Measurements from ENCODE around the gene TUBB2A.
"Not testable (repeated sequence)": the region's sequence is repeated elsewhere in the genome, so short reads cannot be mapped to it uniquely, and the experiment has no call there.

Gene TUBB2A

DNA sequence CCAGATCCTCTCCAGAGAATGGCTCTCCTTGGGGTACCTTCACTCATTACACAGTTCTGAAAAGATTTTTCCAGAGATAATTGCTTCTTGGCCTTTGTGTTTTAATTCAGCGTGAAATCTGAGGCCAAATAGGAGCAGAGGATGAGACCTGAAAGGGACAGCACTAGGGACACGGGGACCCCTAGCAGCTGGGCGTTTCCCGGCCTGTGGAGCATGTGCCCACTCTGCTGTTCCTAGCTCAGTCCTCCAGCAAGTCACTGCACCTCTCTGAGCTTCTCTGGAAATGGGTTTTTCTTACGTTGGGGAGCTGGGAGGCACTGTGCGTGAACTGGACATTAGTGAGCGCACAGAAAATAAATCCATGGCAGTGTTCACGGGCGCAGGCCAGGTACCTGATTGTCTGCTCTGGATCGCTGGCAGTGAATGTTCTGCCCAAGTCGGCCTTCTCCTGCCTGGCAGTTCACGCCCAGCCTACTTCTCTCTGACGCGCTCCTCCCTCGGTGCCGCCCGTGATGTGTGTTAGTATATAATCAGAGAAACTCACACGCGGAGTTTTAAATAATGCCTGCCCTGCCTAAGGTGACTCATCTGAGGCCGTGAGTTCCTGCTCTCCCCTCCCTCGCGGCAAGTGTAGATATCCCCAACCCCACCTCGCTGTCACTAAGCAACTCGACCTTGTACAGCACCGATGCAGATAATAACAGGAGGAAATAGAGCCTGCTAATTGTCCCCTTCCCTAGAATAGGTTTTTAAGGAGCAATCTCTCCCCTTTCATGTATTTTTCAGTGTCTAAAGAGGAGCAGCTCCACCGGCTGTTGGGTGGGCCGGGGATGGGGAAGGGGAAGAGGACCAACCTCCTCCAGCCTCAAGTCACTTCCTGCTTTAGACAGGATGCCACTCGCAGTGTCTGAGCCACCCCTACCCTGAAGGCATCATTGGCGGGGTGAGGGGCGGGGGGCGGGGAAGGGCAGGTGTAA lies 2.7 kb upstream of the TUBB2A start:
- no peak overlapping the region for H3K4me3 ChIP-seq
- peak overlapping the region in 19 of 21 experiments; percentile 25 to 100 (median 73) for H3K27ac ChIP-seq

DNA sequence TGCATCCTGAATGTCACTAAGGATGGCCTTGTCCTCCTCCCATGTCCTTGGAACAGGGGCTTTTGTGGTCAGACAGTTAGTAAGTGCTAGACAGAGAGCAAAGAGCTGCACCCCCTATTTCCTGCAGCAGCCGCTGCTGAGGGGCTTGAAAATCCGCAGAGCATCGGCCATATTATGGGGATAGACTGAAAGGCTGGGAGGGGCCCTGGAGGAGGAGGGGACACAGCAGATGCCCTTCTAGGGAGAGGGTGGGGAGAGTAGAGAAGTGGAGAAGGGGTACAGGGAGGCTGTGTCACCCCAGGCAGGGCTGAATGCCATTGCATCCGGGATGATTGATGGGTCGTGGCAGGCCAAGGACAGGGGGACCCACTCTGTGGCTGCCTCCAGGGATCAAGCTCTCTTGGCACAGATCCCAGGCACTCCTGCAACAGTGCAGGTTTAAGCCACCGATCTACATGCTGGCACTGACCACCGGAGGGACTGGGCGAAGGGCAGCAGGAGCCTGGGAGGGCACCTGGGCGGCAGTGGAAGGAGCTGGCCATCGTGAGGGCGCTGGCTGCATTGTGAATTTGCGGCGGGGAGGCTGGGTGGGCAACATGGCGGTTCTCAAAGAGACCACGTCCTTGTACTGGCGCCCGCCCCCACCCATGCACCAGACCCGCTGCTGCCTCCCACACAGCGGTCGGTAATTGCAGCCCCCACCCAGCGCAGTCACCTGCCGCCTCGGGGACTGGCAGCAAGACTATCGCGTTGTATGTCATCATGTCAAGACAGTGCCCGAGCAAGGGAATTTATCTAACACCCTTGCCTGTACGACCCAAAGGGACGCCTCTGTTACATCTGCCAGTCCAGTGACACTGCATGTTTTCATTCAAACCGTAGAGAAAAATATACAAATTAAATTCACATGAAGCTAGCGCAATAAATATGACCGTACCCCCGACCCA lies 887 bp downstream of the TUBB2A start:
- Histone ChIP-seq H3K27ac (peak overlapping the region; percentile 93 to 100 (median 99)), H3K4me3 (peak overlapping the region; percentile 78 to 97 (median 93))

DNA sequence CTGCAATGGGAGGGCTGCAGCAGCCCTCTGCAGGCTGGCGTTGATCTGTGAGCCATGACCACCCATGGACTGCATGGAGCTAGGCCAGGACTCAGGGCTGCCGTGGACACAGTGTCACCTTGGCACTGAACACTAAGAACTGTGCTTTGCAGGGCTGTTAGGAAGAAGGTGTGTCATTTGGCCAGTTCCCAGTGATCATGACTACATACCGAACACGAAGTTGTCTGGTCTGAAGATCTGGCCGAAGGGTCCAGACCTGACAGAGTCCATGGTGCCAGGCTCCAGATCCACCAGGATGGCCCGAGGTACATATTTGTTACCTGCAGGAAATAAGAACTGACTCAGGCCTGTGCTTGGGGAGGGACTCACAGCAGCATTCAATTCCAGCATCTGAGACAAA lies 1.9 kb downstream of the TUBB2A start:
- not testable (repeated sequence) for H3K4me3 ChIP-seq

DNA sequence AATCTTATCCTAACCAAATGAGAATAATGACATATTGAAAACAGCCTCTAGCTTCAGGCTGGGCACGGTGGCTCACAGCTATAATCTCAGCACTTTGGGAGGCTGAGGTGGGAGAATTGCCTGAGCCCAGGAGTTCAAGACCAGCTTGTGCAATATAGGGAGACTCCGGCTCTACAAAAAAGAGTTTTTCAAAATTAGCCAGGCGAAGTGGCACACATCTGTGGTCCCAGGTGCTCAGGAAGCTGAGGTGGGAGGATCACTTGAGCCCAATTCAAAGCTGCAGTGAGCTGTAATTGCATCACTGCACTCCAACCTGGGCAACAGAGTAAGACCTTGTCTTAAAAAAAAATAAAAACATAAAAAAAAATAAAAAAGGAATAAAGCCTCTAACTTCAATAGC lies 4.7 kb downstream of the TUBB2A start:
- Histone ChIP-seq H3K4me3 (no peak overlapping the region), H3K27ac (no peak overlapping the region)

More for the DNA sequence above, 1.9 kb downstream of the TUBB2A start:
- H3K27ac ChIP-seq: not testable (repeated sequence)

DNA sequence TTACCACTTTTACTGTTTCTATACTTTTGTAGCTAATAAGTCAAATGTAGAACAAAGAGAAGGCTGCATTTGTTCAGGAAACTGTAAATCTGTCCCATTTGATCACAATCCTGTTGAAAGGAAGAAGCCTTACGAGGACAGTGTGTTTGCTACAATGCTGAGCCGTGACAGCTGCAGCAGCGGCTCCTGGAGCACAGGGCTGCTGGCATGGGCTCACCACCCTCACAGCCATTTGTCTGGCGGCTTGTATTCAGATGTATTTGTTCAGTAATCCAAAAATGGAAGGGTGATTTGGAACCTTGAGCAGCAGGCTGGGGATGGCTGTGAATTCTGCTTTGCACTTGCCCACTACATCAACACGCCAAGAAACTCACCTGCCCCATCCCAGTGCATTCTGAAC lies 5.7 kb downstream of the TUBB2A start:
- Histone ChIP-seq H3K4me3 (no peak overlapping the region), H3K27ac (no peak overlapping the region)

DNA sequence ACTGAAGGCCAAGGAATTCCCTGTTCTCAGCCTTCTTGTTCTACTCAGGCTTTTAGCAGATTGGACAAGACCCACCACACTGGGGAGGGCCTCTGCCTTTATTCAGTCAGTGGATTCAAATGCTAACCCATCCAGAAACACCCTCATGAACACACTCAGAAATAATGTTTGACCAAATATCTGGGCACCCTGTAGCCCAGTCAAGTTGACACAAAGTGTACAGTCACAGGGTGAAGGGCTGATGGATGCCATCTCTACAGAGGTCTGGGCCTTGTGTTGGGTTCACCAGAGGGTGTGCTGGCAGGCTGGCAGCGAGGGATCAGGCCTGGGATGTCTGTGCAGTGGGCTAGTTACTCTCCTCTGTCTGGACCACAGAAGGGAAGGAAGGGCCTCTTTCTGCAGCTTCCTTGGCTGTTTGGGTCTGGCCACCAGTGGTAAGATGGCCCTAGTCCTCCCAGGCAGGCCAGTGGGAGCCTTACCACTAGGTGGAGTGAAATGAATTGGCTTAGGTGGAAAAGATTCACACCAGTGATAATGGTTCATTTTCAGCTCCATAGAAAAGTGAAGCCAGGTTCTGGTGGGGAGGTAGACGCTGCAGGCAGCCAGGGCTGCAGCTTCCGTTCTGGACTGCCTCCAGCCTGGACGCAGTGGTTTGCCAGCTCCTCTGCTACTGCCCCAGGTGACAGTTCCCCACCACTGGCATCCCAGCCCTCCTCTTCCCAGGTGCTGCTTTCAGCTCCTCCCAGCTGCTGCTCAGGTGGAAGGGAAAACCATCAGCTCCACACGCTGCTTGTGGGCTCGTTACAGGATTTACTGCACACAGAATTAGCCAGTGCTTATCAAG lies 9.2 kb downstream of the TUBB2A start:
- H3K27ac ChIP-seq: no peak overlapping the region
- H3K4me3 ChIP-seq: no peak overlapping the region

DNA sequence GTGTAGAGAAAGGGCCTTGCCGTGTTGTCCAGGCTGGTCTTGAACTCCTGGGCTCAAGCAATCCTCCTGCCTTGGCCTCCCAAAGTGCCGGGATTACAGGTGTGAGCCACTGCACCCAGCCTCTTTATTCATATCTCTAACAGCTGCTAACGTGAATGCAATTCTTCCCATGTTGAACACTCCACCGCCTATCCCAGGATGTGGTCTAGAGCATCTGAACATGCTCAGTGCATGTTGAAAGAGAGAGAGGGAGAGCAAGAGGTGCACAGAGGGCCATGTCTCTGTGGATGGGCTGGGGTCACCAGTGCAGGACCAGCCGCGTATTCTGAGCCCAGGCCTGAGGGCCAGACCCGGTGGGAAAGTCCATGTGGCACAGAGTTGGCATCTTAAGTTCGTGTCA lies 12.8 kb downstream of the TUBB2A start:
- Histone ChIP-seq H3K27ac (no peak overlapping the region), H3K4me3 (no peak overlapping the region)

DNA sequence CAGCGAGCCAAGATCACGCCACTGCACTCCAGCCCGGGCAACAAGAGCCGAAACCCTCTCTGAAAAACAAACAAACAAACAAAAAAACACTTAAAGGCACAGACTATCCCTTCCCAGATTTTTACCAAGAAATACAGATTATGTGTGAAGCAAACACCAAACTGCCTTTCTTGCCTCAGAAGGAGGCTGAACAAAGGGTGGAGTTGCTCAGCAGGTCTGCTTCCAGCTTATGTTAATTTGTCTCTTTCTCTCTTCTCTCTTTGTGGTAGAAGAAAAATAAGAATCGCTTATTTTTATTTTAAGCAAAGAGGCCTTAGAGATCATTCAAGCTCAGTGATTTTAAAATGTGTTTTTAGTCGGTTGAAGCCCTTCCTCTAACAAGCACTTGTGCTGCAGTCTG lies 14.2 kb downstream of the TUBB2A start:
- no peak overlapping the region for H3K27ac ChIP-seq
- H3K4me3 ChIP-seq: no peak overlapping the region

DNA sequence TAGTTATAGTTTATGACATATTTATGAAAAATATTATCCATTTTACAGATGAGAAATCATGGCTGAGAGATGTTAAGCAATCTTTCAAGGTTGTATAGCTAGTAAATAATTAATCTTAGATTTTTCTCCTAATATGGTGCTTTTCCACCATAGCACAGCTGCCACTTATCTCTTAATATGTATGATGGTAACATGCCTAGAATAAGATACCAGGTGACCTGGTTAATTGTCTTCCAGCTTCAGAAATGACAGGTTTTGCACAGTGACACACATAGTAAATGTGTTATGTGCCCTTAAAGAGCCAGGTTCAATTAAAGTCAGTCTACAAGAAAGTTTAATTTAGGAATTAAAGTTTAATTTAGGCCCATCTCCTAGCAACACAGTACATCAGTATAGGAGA lies 14.8 kb downstream of the TUBB2A start:
- Histone ChIP-seq H3K27ac (no peak overlapping the region), H3K4me3 (no peak overlapping the region)

DNA sequence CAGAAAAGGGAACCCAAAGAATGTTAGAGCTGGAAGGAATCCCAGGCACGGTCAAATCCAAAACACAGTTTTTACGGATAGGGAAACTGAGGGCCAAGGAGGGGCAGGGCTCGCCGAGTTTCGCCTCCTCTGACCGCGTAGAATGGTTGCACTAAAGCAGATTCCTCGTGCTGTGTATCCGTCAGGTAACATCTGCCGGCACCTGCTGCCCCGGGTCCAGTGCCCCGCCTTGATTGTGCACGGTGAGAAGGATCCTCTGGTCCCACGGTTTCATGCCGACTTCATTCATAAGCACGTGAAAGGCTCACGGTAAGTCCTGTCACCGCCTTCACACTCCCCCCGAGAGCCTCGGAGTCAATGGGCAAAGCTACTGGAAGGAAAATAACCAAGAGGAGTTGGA lies 17.1 kb downstream of the TUBB2A start:
- H3K4me3 ChIP-seq: no peak overlapping the region
- H3K27ac ChIP-seq: peak overlapping the region in 4 of 21 experiments; percentile 43 to 64 (median 56)

DNA sequence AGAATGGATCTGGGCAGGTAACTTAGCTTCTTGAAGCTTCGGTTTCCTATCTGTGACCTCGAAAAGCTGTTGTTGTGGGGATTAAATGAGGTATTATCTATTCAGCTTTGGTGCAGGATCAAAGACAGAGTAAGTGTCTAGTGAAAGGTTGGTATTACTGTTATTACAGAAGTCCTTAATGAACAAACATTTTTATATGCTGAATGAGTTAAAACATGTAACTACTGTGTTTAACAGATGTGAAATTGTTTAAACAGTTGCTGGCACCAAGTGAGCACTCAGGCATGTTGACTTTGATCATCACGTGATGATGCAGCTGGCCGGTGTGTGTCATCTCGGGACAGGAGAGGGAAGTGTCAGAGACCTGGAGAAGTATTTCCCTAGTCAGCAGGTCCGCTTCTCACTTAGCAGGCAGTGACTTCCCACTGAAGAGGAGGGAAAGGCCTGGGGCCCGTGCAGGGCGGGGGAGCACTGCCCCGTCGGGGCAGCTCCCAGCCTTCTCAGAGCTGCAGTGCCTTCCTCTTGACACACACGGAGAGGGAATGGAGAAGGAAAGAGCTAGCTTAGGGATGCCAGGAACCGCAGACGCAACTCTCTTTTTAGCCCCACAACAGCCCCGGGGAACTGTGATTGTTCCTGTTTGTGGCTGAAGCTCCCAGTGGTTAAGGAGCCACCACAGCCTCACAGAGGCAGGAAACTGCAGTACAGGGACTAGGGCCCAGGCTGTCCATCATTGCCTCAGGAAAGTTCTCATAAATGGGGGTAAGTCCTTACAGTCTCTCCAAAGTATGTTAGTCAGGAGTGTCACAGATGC lies 18.0 kb downstream of the TUBB2A start:
- peak overlapping the region in 9 of 21 experiments; percentile 4 to 65 (median 45) for H3K27ac ChIP-seq

DNA sequence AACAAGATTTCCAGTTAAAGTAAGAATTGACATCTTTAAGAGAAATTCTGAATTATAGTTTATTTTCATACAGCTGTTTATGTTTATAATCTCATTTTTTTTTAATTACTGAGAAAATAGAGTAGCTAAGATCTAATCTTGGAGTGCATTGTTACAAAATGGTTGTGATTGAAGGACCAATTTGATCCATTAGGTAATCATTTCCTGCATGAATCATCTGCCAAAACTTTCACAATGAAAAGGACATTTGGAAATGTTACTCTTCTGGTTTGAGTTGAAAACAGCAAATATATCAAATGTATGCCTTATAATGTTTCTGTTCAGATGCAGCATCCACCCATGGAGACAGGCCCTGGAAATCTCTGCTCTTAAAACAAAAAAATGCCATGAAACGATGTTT lies 19.0 kb downstream of the TUBB2A start:
- H3K27ac ChIP-seq: peak overlapping the region in 3 of 21 experiments; percentile 23 to 58 (median 24)
- H3K4me3 ChIP-seq: no peak overlapping the region

More for the DNA sequence above, 18.0 kb downstream of the TUBB2A start:
- H3K4me3 ChIP-seq: no peak overlapping the region

DNA sequence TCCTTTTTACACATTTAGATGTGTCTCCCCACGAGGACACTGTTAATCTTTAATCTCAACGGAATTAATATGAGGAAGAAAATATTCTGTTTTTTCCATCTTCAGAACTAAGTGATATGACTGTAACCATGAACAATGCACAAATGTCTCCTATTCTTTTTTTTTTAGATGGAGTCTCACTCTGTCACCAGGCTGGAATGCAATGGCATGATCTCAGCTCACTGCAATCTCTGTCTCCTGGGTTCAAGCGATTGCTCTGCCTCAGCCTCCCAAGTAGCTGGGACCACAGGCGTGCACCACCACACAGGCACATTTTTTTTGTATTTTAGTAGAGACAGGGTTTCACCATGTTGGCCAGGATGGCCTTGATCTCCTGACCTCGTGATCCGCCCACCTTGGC lies 19.5 kb downstream of the TUBB2A start:
- H3K27ac ChIP-seq, H3K4me3 ChIP-seq: not testable (repeated sequence)

DNA sequence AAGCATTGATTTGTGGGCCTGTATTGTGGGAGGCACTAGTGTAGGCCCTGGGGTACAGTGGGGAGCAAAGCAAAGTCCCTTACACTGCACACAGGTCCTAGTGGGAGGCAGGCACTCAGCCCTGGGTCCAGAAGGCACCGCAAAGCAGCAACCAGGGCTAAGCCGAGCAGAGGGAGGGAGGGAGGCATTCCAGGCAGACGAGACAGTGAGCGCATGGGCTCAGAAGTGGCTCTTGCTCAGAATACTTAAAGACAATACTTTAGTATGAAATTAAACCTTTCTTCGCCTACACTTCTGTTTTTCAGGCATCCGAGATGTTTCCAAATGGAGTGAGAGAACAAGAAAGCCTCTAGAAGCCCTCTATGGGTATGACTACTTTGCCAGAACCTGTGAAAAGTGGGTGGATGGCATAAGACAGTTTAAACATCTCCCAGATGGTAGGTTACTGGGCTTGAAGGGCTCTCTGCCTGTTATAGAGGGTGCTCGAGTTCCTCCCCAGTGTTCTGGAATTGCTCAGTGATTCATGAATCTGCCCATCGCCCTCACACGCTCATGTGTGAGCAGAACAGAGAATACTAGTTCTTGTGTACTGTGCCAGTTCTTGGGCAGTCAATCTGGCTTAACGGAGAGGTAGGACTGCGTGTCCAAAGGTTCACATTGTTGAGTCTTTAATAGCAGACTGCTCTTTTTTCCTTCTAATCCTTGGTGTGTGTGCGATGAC lies 20.1 kb downstream of the TUBB2A start:
- no peak overlapping the region for H3K4me3 ChIP-seq
- H3K27ac ChIP-seq: no peak overlapping the region

DNA sequence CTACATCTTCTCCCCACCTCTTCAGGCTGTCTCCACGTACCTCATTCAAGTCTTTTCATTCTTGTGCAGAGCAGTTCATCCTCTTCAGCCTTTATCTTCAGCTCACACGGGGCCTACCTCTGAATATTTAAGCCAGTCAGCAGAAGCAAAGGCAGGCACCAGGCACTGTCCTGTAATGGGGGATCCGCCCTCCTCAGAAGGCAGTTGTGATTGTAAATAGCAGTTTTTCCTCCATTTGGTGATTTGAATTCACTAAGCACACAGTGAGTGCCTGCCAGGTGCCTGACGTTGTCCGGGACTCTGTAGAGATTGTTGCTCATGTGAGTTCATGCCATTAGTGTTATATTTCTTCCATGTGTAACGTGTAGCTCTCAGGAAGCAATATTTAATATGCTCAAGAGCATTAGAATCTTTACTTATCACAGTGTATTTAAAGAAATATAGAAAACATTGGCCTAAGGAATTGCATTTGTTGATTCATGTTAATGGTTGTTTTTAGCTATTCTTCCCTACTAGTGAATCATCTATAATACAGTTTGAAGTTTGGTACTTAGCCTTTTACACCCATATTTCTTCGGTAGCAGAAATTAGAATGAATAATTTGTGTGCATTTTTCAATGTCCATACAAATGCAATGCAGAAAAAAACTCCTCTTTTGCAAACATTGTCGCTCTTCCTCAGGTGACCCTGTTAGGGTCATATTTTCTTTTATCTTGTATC lies 20.9 kb downstream of the TUBB2A start:
- H3K27ac ChIP-seq: no peak overlapping the region
- no peak overlapping the region for H3K4me3 ChIP-seq

DNA sequence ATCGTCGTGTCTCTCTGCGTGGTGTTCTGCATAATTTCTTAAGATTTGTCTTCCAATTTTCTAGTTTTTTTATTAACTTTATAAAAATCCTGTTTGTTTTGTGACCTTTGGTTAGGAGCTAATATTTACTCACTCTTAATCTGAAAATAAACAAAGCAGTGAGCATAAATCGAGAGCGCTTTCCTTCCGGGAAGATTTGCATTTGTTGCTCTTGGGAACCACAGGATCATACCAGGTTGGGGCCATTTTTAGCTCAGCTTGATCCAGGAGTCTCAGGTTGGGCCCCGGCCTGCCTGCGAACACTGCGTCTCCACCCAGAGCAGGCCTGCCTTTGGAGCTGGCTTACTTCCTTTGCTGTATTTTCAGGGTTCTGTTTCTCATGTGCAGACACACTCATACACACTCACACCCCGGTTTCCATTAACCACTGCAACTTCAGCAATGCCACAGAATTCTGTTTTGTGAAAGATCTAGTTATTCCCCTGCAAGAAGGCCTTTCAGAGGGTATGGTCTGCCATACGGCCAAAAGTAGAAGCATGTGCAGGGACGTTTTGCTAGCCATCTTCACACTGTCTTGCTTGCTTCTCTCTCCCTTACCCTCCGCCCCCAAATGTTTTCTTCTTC lies 21.6 kb downstream of the TUBB2A start:
- Histone ChIP-seq H3K27ac (no peak overlapping the region), H3K4me3 (no peak overlapping the region)

DNA sequence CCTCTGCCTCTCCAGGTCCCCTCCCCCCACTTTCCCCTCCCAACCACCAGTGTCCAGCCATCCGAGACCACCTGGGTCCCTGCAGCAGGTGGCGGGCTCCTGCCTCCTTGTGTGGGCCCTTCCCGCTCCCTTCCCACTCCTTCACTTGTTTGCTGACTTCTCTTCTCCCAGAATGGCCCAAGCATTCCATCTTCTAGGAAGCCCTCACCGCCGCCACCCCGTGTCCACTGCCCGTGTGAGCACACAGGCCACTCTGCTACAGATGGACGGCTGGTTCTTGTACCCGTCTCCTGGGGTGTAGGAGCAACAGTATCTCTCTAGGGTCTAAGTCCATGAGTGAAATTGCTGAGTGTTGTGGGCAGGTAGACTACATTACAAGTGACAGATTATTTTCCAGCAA lies 23.8 kb downstream of the TUBB2A start:
- no peak overlapping the region for H3K27ac ChIP-seq
- H3K4me3 ChIP-seq: no peak overlapping the region

Measured in skin epidermis (tissue), 12 donors.